K562 (cell line): ENCODE data around the gene GPATCH4. TPM values are rescaled to one million over a fixed set of nuclear protein-coding genes. Genes with fewer than 3 reads are reported as not detected.

Experiments used
- BDP1 ChIP-seq: IDR thresholded peaks from 3 replicates; pipeline ENCODE4 v1.6.1; 2011; ENCODE audit not compliant: insufficient read length, insufficient read depth
- FOXJ2 ChIP-seq: fragments of 200-800 bp; sonication (Bioruptor generic); IDR thresholded peaks from 2 replicates; pipeline ENCODE4 v1.6.1; 2016; ENCODE audit warnings: missing genetic modification characterization, missing compliant biosample characterization
- HNRNPH1 ChIP-seq: fragments of 200-400 bp; formaldehyde crosslinking; optimal IDR thresholded peaks from 2 replicates; pipeline ENCODE3; 2017; ENCODE audit warnings: low read depth, mild to moderate bottlenecking, low read length, moderate library complexity
- HNRNPLL ChIP-seq: fragments of 200-400 bp; formaldehyde crosslinking; IDR thresholded peaks from 2 replicates; pipeline ENCODE4 v1.6.1; 2017; ENCODE audit warnings: low read length, low read depth, mild to moderate bottlenecking; ENCODE audit not compliant: poor library complexity, severe bottlenecking
- RAD21 ChIP-seq, 2 experiments: fragments of 250-450 bp in 1 of 2; fragments of 450-650 bp in 1 of 2; sonication (Bioruptor Pico) in 1 of 2; formaldehyde crosslinking in 1 of 2; IDR thresholded peaks in 1 of 2; conservative IDR thresholded peaks in 1 of 2; 2 replicates each; pipeline versions ENCODE4 v1.4.0 to v1.8.0; 2020 to 2022; ENCODE audit warnings: mild to moderate bottlenecking in 2 of 2, moderate library complexity in 1 of 2
- RAD51 ChIP-seq: fragments of 450-650 bp; IDR thresholded peaks from 2 replicates; pipeline ENCODE4 v1.7.1; 2016; ENCODE audit warnings: low read depth, mild to moderate bottlenecking, borderline replicate concordance
- TCF7L2 ChIP-seq: fragments of 150-350 bp; IDR thresholded peaks from 2 replicates; pipeline ENCODE4 v1.6.1; 2016; ENCODE audit warnings: low read depth, mild to moderate bottlenecking, low read length, moderate library complexity
- THRA ChIP-seq: fragments of 450-650 bp; IDR thresholded peaks from 2 replicates; pipeline ENCODE4 v1.6.1; 2017; ENCODE audit warnings: mild to moderate bottlenecking, moderate library complexity
- ZNF398 ChIP-seq: fragments of 250-450 bp; sonication (Bioruptor Pico); IDR thresholded peaks from 2 replicates; pipeline ENCODE4 v1.8.0; 2021; ENCODE audit warnings: moderate library complexity, mild to moderate bottlenecking, inconsistent platforms
- ZNF57 ChIP-seq: fragments of 450-650 bp; formaldehyde crosslinking; IDR thresholded peaks from 2 replicates; pipeline ENCODE4 v1.4.0; 2020; ENCODE audit warnings: mild to moderate bottlenecking, moderate library complexity
- ZNF696 ChIP-seq: fragments of 250-450 bp; sonication (Bioruptor Pico); conservative IDR thresholded peaks from 2 replicates; pipeline ENCODE4 v1.4.0; 2020; ENCODE audit warnings: mild to moderate bottlenecking, moderate library complexity
- ZNF707 ChIP-seq: fragments of 250-450 bp; sonication (Bioruptor Pico); conservative IDR thresholded peaks from 2 replicates; pipeline ENCODE4 v1.8.0; 2022; ENCODE audit warnings: inconsistent platforms, mild to moderate bottlenecking, moderate library complexity
- polyA plus RNA-seq, 8 experiments: library from polyadenylated mRNA; depleted of rRNA in 4 of 8; stranded (reverse) in 5 of 8; unstranded in 3 of 8; fragments of >200 nt; fragmentation: Nextera tagmentation in 2 of 8; fragmentation: Illumina TruSeq in 1 of 8; extraction: Ambion mirVana in 2 of 8; extraction: Trizol in 1 of 8; gene quantifications; 2 replicates each; pipeline versions ENCODE4 v1.2.1 to v1.2.3, GENCODE V29; 2011 to 2014; ENCODE audit warnings: inconsistent platforms in 1 of 8, missing spikeins in 1 of 8
- total RNA-seq, 7 experiments: library from RNA; depleted of rRNA in 6 of 7; stranded (reverse); fragments of >200 nt in 6 of 7; fragmentation: Illumina TruSeq in 2 of 7; extraction: Trizol in 2 of 7; gene quantifications; 2 replicates each; pipeline versions ENCODE4 v1.2.1 to v1.2.3, GENCODE V29; 2011 to 2021; ENCODE audit warnings: low replicate concordance in 1 of 7
- TF ChIP-seq, protein P1 (sequence below): fragments of 250-450 bp; sonication (Bioruptor Pico); IDR thresholded peaks from 2 replicates; pipeline ENCODE4 v1.5.0; 2021; ENCODE audit warnings: mild to moderate bottlenecking, moderate library complexity
- TF ChIP-seq, protein P2 (sequence below), 2 experiments: fragments of 250-450 bp in 1 of 2; fragments of 450-650 bp in 1 of 2; sonication (Bioruptor Pico) in 1 of 2; IDR thresholded peaks; 2 replicates each; pipeline versions ENCODE4 v1.6.1 to v1.8.0; 2016 to 2021; ENCODE audit warnings: mild to moderate bottlenecking in 2 of 2, moderate library complexity in 2 of 2, missing compliant biosample characterization in 1 of 2, missing genetic modification characterization in 1 of 2
- TF ChIP-seq, protein P3 (sequence below): sonication (generic); formaldehyde crosslinking; IDR thresholded peaks from 2 replicates; pipeline ENCODE4 v1.8.0; 2022; ENCODE audit warnings: mild to moderate bottlenecking, missing genetic modification reagents
- TF ChIP-seq, protein P4 (sequence below): fragments of 200-800 bp; sonication (Bioruptor generic); IDR thresholded peaks from 2 replicates; pipeline ENCODE4 v1.6.1; 2017; ENCODE audit warnings: missing genetic modification characterization, missing compliant biosample characterization

Gene GPATCH4
- total and polyA plus RNA-seq, 9 of the 15 experiments (the other 6 are each of a cell fraction or from before 2014, with no cell fraction given): 43.7 to 105 (median 76.5) TPM

GRCh38 chr1:156623946-156624813, 22.9 kb upstream of the GPATCH4 start (continued):
- TF ChIP-seq, protein P1, sequence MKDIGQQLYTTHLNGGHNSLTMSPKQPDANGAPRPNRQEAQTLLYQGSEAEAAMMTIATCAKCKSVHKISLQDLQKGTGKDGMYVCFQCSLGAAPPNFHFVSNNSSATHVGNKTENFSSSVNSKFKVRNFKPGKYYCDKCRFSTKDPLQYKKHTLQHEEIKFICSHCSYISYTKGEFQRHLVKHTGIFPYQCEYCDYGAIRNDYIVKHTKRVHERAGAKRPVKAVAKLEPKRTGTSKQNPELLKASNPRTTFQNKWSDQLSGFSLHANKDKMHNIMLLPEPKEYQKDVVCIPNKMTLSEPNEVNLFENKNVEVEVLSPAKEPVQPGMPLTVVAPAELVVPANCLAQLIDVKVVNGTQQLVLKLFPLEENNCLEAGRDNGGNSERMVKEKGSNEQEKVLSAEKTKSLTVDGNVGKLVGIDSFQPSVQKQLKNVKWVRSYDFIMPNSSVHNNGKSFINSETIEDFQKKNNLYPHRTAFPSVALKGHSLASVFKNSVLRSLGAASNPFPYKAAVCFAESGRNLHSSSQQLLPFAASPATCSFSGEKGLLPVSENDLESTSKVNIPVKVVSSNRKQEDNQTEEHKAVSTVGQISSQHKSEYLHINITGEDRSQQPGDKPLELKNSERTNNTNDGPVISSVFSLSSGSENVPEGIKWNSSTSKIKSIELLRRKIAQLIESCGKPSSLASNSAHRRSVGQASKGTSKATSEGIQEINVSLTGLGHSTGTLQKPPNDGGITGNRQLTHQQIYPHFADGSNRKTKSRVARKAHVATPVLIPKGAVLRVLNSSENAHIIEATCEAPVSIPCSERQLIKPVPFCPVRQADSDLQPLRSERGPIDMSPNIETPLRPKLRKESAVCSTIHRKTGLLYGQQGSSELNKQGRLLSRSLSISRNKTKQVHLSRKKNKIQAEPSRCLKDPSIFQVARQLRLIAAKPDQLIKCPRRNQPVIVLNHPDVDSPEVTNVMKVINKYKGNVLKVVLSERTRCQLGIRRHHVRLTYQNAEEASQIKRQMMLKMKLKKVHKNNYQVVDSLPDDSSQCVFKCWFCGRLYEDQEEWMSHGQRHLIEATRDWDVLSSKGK (CRISPR knock-in tag): no peak
- no peak for TF ChIP-seq RAD21 (CRISPR knock-in tag; conservative IDR thresholded peaks at IDR 0.05 in 1 of 2, IDR thresholded peaks at IDR 0.05 in 1 of 2)
- TF ChIP-seq, protein P2, sequence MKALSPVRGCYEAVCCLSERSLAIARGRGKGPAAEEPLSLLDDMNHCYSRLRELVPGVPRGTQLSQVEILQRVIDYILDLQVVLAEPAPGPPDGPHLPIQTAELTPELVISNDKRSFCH (CRISPR knock-in tag; IDR thresholded peaks at IDR 0.05): no peak
- TF ChIP-seq, protein P2 (tag; IDR thresholded peaks at IDR 0.05): no peak
- no peak for TF ChIP-seq TCF7L2
- no peak for TF ChIP-seq ZNF57 (CRISPR knock-in tag)
- TF ChIP-seq BDP1: no peak
- no peak for TF ChIP-seq FOXJ2 (tag)
- TF ChIP-seq THRA: no peak
- TF ChIP-seq ZNF707 (CRISPR knock-in tag): no peak
- no peak for TF ChIP-seq ZNF696 (CRISPR knock-in tag)
- TF ChIP-seq RAD51: no peak
- TF ChIP-seq HNRNPLL: no peak
- TF ChIP-seq ZNF398: no peak
- no peak for TF ChIP-seq HNRNPH1
- TF ChIP-seq, protein P3, sequence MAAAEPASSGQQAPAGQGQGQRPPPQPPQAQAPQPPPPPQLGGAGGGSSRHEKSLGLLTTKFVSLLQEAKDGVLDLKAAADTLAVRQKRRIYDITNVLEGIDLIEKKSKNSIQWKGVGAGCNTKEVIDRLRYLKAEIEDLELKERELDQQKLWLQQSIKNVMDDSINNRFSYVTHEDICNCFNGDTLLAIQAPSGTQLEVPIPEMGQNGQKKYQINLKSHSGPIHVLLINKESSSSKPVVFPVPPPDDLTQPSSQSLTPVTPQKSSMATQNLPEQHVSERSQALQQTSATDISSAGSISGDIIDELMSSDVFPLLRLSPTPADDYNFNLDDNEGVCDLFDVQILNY (CRISPR knock-in tag): no peak
- TF ChIP-seq, protein P4, sequence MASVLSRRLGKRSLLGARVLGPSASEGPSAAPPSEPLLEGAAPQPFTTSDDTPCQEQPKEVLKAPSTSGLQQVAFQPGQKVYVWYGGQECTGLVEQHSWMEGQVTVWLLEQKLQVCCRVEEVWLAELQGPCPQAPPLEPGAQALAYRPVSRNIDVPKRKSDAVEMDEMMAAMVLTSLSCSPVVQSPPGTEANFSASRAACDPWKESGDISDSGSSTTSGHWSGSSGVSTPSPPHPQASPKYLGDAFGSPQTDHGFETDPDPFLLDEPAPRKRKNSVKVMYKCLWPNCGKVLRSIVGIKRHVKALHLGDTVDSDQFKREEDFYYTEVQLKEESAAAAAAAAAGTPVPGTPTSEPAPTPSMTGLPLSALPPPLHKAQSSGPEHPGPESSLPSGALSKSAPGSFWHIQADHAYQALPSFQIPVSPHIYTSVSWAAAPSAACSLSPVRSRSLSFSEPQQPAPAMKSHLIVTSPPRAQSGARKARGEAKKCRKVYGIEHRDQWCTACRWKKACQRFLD (CRISPR knock-in tag): no peak
